ENCODE data around the gene GGACT.

GGACT gene

DNA sequence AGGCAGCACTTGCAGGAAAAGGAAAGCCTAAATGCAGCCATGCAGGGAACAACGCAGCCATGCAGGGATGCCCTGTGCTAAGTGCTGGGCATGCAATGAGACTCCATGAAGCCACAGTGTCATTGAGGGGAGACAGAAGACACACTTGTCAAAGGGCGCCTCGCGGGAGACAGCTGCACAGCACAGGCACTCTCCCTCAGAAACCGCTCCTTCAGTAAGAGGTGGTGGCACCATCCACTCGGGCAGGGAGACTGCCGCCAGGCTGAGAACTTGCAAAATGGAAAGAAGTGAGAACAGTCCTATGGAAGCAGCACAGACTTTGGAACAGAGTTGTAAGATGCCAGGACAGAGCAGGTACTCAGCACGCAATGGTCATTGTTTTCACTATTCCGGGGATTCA lies 51.1 kb downstream of the GGACT start:
- H3K4me3 ChIP-seq (ENCODE audit: low read length): no peak overlapping the region
- DNase-seq (ENCODE audit: low read depth): no peak
- no peak for TF ChIP-seq CTCF (IDR thresholded peaks at IDR 0.05; ENCODE audit: insufficient read depth, low read depth, low read length, missing control alignments)

- H3K4me3 ChIP-seq (ENCODE audit: low read length): no peak overlapping the region
- no peak for TF ChIP-seq CTCF (IDR thresholded peaks at IDR 0.05; ENCODE audit: insufficient read depth, low read depth, low read length, missing control alignments)
- no peak for DNase-seq (ENCODE audit: low read depth)
Observed at GRCh38 chr13:100536643-100537180, 51.9 kb downstream of the GGACT start.

GRCh38 chr13:100535426-100536135 lies 53.0 kb downstream of the GGACT start:
- DNase-seq (ENCODE audit: low read depth): no peak
- TF ChIP-seq CTCF (IDR thresholded peaks at IDR 0.05; ENCODE audit: insufficient read depth, low read depth, low read length, missing control alignments): no peak
- H3K4me3 ChIP-seq (ENCODE audit: low read length): no peak overlapping the region

GRCh38 chr13:100534911-100535310 lies 53.7 kb downstream of the GGACT start:
- DNase-seq (ENCODE audit: low read depth): no peak
- H3K4me3 ChIP-seq (ENCODE audit: low read length): no peak overlapping the region
- no peak for TF ChIP-seq CTCF (IDR thresholded peaks at IDR 0.05; ENCODE audit: insufficient read depth, low read depth, low read length, missing control alignments)

DNA sequence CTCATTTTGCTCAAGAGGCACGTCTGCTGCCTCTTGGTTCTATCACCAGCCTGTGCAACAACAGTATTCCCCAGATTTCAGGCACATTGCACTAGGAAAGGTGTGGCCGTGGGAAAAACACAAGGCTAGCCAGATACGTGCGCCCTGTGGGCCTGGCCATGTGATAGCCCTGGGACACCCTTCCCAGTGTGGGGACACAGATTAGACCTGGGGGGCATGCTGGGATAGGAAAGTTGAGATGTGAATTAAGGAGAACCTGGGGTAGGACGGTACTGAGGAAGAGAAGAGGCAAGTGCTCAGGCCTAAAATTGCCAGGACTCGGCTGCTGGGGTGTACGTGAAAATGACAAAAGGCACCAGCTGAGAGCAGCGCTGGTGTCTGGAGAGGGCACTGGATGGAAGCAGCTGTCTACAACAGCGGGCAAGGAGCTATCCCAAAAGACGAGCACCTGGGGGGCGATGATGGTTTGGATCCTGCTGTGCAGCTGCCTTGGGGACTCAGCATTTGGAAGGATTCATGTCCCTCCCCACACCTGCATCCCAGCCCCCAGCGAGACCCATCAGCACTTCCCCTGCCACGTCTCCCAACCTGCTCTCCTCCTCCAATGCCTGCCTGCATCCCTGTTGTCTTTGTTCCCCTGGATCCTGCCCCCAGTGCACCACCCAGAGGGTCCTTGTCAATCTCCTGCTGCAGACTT lies 54.3 kb downstream of the GGACT start:
- no peak overlapping the region for H3K4me3 ChIP-seq (ENCODE audit: low read length)

GRCh38 chr13:100533588-100534041 lies 55.0 kb downstream of the GGACT start:
- H3K4me3 ChIP-seq (ENCODE audit: low read length): no peak overlapping the region
- TF ChIP-seq CTCF (IDR thresholded peaks at IDR 0.05; ENCODE audit: insufficient read depth, low read depth, low read length, missing control alignments): no peak
- DNase-seq (ENCODE audit: low read depth): no peak

More for the DNA sequence above, 54.3 kb downstream of the GGACT start:
- TF ChIP-seq CTCF (IDR thresholded peaks at IDR 0.05; ENCODE audit: insufficient read depth, low read depth, low read length, missing control alignments): no peak
- no peak for DNase-seq (ENCODE audit: low read depth)

Data from epithelial cell of esophagus (primary cell).